NCI-H2107 (cell line): ENCODE results near the gene TSKU.

ENCODE experiments used
- DNase-seq: peaks from one replicate; lab custom pipeline; 2025; lab: John Stamatoyannopoulos, UW

The TSKU gene

DNA sequence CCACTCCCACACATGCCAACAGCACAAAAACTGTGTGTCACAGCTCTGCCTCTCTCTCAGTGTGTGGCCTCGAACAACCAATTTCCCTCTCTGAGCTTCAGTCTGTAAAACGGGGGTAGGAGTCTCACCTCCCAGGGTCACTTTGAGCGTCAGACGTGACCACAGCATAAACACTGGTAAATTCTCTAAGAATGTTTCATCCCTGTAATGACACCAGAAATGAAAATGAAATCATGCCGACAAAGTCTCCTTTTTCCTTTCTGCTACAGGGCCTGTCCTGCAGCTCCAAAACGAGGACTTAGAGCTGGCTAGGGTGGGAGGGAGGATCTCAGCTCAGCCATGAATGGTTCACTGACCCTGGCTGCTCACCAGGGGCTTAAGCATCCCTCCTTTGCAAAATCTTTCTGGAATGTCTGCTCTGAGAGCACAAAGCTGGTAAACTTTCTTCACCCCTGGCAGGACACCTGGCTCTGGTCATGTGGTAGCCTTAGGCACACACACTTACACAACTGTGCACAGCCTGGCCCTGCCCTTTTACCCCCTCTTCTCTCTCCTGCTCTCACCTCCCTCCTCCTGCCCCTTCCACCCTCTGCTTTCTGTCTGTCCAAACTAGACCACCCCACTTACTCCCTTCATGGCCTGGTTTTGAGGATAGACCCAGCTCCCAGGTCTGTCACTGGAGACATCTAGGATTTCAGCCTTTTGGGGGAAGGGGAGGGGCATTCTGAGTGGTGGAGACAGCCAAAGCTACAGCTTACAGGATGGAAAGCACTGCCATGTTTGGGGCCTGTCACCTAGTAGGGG is 12.3 kb upstream of the TSKU start:
- DNase-seq = no peak

DNA sequence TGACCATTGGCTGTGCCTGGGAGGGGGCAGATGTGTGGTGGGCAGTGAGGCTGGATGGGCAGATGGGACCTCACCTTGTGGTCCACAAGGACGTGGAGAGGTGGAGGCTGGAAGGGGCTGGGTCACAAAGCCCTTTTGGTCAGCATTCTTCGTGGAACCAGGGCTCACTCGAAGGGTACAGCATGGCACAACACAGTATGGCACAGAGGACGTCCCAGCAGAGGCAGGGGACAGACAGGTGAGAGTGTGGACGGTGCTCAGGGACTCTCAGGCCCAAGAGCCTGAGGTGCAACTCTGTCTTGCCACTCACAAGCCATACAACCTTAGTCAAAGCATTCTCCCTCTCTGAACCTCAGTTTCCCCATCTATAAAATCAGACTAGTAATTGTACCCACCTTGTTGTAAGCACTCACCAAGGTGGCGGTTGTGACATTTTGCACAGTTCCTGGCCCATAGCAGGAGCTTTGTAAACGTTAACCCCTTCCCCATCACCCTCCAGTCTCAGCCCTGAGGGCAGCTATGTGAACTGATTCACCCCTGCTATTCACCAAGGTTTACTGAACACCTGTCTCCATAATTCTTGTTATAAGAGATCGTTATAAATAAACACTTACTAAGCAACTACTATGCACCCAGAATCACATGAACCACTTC is 11.6 kb upstream of the TSKU start:
- no peak for DNase-seq

DNA sequence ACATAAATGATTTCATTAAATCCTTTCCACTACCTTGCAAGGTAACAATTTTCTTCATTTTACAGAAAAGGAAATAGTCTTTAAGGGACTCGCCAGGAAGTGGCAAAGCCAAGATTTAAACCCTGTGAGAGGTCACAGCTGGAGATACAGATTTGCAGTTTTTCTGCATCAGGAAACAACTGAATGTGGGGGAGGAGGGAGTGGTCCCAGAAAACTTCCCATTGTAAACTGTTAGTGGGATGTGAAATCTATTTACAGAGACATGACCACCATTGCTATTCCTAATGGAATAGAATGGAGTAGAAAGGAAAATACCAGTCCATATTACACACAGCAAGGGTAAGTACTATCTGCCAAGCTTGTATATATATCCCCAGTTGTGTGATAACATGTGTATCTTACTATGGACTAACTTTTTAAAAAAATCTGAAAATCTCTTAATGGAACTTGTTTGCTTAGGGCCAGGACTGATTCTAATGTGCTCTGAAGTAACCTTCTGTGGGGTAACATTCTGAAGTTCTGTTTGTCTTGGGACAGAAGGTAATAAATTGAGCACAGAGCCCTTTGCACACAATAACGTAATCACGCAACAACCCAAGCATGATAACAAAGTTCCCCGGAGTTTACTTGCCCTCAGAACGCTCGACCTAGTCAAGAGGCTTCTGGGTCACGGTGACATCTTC is 10.9 kb upstream of the TSKU start:
- DNase-seq = no peak

DNA sequence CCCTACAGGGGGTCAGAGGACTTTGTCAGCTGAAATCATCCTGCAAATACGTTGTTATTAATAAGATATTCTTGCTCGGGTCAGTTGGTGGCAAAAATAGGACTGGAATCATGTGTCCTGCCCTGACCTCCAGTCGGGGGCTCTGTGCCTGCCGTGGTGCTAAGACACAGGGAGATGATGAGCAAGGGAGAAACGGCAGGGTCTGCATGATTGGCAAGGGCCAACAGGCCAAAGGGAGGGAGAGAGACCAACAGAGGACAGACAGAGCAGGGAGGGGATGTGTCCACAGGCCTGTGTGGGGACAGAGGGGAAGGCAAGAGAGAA is 10.4 kb upstream of the TSKU start:
- DNase-seq = no peak

DNA sequence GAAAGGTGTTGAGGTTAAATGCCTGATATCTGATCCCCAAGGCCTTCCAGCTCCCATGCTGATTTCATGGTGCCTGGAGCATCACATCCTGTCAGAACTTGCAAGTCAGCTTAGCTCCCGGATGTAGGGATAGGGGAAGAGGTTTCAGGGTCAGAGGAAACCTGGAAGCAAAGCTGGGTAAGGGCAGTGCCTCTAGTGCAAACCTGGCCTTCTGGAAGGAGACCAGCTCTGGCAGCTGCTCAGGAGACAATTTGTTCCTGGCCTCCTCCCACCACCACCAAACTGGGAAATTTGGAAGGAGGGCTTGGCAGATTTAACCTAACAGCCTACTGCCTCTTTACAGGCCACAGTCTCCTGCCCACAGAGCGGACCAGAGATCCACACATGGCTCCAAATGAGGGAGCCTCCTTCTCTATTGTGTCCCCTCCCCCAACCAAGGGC is 9.2 kb upstream of the TSKU start:
- no peak for DNase-seq

DNA sequence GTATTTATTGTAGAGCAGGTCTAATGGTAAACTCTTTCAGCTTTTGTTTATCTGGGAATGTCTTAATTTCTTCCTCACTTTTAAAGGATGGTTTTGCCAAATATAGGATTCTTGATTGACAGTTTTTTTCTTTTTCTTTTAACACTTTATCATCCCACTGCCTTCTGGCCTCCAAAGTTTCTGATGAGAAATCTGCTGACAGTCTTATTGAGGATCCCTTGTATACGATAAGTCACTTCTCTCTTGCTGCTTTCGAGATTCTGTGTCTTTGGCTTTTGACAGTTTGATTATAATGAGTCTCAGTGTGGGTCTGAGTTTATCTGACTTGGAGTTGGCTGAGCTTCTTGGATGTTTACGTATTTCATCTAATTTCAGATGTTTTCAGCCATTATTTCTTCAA is 6.7 kb upstream of the TSKU start:
- no peak for DNase-seq

DNA sequence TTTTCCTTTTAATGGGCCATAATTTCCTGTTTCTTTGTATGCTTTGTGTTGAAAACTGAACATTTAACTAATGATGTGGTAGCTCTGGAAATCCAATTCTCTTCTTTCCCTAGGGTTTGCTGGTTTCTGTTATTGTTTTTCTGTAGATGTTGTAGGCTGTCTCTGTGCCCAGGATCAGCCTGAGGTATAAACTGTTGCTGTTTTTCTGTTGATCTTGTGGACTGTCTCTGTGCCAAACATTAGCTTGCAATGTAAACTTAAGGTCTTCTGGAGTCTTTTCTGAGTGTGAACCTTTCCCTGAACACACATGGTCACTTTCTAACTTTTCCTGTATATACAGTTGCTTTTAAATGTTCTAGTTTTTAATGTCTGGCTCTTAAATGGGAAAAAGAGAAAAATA is 5.9 kb upstream of the TSKU start:
- DNase-seq = no peak

DNA sequence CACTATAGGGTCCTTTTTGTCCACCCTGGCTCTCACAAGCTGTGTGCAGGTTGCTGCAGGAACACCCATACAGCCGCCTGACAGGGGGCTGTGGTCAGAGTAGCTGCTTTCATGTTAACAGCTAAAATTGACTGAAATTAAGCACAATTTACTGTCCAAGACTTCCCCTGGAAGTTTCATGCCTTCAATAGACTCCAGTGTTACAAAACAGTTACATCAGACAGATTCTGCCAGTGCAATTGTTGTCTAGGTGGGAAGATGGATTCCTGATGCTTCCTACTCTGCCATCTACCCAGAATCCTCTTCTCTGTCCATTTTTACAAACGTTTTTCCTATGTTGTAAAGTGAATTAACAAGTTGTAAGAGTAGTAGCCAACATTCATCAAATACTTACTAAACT is 5.3 kb upstream of the TSKU start:
- no peak for DNase-seq

DNA sequence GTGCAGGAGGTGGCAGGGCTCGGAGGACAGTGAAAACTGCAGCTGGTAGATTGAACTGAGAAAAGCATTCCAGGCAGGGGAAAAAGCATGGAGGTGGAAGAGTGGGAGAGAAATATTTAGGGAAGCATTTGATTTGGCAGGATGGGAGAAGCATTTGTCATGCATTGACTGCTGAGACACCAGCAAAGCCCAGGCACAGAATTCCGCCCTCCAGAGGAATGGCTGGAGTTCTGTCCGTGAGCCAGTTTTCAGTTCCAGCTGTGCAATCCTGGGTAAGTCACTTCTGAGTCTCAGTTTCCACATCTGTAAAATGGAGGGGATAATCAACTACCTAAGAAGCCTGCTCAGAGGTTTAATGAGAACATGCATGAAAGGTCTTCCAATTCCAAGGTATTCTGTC is 4.3 kb upstream of the TSKU start:
- DNase-seq = no peak

DNA sequence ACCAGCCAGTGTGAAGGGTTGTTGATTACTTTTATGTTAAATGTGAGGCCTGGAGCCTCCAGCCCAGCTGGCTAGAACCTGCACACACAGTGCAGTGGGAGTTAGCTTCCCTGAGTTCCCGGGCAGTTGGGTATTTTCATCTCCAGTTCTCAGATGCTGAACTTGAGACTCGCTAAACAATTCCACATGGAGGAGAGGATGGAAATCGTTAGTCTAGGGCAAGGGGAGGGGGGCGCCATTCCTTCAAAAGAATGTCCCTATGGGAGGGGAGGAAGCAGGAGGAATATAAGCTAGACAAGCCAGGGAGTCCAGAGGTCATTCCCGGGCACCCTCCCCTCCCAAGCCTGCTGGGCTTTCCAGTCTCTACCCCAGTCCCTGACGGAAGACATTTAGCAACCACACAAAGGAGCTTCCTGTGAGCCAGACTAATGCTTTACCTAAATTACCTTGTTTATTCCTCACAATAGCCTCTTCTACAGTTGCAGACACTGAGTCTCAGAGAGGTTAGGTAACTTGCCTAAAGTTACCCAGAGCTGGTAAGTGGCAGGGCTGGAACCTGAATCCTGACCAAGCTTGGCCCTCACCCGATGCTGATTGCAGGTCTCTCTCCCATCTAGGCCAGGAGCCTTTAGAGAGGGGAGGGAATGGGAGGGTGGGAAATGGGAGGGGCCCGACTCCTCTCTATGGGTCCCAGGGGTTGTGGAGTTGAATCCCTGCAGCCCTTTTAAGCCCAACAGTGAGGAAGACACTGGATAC is 1.9 kb upstream of the TSKU start:
- DNase-seq = no peak

DNA sequence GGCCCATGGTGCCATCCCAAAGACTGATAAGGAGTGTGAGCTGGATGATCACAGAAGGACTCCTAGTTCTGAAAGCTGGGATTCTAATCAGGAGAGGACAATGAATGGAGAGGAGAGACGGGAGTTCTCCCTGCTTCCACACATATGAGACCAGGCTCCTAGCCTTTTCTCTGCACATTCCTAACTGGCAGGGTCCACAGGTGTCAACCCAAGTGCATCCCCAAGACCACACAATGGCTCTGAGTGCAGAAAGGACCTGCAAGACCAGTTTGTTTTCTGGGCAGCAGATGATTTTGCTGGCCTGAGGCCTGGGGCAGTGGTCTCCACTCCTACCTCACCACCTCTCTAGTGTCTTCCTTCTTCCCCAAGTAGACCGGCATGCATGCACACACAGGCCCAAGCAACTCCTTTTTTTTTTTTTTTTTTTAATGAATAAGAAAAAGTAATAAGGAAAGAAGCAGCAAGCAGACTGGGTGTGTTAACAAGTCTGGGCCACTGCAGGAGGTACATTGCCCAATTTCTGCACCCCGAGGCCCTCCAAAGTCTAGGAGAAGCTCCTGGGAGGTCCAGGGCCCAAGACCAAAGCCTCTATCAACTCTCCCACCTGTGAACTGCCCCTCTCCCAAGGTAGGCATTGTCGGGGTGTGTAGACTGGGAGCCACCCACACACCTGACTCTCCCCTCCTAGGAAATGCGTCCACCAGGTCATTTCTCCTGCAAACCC is 1.2 kb upstream of the TSKU start:
- no peak for DNase-seq

DNA sequence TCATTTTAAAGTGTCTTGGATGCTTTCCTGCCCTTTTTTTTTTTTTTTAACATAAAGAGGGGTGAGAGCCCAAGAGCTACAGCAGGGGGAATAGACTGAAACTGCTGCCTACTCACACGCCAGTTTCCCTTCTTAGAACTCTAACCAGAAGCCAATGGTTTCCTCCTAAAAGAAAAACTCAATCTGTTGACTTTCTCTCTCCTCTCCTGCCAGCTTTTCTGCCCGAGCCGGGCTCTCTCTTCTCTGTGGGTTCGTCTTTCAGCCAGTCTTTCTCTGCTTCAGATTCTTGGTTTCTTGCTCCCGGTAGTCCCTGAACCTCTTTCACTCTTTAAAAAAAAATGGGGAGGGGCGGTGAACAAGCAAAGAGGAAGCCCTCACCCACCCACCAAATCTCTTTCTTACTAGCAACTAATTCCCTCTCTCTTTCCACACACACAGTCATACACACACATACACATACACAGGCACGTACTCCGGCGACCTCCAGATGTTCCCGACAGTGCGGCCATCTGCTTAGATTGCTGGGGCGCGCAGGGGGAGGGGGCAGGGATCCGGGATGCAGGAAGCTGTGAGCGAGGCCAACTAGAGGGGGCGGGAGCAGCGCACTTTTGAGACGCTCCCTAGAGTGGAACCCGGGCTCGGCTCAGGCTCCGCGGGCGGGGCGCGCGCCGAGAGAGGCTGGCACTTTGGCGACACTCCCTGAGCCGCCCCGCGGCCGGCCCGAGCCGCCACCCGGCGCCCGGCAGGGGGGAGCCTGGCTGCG is 444 bp upstream of the TSKU start:
- peak; percentile 57 for DNase-seq

DNA sequence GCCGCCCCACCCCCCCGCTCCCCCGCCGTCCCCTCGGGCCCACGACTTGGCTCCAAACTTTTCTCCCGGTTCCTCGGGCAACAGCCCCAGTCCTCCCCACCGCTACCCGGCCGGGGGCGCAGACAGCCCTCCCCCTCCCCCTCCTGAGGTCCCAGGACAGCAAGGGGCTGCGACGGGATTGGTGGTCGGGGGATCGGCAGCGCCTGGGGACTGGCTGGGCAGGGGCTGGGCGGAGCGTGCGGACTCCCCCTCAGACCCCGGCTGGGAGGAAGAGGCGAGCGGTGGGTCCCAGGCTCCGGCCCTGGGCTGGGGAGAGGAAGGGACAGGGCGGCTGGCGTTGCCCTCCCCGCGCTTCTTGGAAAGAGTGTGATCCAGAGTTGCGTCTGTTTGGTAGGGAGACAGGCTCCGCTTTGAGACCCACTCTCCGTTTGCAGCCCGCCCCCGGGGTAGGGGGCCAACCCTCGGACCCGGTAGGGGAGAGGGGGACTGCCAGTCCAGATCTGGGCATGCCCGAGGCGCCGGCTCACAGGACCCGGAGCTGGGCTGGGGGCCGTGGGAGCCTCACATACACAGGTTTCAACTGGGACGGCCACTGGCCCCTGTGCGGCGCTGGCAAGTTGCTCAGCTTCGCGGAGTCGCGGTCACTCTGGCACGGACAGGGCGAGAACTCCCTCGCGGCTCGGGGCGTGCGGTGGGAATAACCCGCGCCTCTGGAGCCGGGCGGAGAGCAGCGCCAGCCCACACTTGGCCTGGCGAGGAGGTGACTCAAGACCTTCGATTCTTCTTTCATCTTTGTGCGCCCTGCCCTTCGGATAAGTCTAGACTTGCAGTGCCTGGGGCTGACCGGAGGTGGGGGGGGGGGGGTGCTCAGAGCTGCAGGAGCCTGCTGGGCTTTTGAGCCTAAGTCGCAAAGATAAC is 999 bp downstream of the TSKU start:
- DNase-seq = no peak

DNA sequence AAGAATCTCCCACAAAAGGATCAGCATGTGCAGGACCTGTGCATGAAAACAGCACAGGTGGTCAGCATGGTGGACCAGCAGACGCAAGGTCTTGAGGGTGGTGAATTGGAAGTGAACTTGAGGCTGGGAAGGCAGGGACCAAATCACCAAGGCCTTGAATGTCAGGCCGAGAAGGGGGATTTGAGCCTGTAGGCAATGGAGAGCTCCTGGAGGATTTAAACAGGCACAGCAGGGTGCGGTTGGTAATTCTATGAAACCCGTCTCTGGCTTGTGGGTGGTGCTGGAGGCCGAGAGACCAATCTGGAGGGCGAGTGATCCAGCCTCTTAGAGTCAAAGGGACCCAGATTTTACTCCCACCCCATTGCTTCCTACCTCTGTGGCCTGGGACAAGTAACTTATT is 2.4 kb downstream of the TSKU start:
- DNase-seq = no peak

DNA sequence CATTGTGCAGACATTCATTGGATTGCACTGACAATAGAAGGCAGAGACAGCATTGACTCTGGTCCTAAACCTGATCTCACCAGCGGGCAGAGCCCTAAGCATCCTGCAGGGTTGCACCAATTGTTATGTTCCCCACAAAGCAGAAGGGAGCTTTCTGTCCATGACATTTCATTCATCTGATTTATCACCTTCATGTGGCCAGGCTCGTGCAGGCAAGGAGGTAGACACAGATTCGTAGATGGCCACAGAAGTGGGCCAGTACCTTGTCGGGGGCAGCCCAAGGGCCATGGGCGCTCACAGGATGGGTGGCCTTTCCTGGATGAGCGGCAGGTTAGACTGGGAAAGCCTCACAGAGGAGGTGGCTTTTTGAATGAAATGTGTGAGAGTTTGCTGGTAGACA is 2.9 kb downstream of the TSKU start:
- DNase-seq = no peak

DNA sequence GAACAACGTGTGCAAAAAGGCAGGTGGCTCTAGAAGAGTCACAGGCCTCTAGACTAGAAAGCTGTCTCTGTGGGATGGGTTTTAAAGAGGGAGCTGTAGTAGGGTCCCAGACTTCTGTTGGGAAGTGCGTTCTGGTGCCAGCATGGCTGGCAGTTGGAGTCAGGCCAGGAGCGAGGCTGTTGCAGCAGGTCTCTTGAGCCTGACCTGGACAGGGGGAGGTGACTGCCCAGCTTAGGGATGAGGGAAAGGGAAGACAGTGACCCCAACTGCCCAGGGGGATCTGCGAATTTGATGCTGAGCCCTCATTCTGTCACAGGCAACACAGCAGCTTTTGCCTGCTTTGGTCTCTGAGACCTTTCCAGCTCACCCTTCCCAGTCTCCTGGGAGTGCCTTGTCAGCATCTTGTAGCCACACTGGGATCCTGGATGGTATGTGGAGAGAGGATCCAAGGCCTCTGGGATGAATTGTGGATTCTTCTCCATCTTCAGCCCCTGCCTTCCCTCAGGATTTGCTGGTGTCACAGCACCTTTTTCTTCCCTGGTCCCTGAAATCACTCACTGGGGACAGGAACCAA is 3.4 kb downstream of the TSKU start:
- DNase-seq = no peak

DNA sequence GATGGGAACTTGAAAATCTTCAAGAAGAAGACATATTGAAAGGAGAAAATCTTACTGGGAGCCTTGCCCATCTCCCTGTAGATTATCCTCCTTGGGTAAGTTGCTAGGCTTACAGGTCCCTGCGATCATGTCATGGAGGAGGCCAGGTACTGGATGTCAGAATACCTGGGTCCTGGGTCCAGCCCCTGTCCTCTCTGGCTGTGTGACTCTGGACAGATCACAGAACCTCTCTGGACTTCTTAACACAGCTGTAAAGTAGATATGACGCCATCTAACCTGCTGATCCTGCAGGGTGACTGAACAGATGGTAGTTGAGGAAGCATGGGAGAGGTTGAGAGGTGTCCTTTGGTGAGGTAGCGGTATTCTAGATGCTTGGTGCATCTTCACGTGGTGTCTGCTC is 4.1 kb downstream of the TSKU start:
- no peak for DNase-seq

DNA sequence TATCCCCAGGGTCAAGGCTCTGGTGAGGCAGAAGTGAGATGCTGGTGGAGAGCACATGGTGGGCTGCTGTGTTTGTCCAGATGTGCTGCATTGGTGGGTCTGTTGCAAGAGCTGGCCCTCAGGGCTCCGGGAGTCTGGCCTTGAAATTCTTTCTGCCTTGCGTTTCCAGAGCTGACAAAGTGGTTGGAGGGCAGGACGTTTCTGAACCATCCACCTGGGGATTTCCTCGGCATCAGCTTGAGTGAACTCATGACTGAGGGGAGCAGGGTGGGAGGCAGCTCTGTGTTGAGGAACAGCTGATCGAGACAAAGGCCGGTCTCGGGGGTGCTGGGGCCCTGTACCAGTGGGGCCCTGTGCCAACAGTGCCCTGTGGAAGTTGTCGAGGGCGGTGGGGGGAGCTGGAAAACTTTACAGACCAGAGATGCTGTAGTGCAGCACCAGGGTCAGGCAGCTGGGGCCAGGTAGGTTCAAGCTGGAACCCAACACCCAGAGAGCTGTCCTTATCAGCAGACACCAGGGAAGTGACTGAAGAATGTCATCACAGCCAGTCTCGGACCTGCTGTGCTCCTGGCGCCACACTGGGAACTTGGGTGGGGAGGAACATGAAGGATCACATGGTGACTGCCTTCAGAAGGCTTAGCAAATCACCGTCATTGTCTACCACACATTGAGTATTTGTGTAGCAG is 4.9 kb downstream of the TSKU start:
- DNase-seq = no peak
